GM12872 (cell line): Measurements from ENCODE around the gene MUC21.

ENCODE experiments used
- CTCF ChIP-seq: IDR thresholded peaks from 3 replicates; pipeline ENCODE4 v1.5.1; 2011; ENCODE audit warnings: low read depth, mild to moderate bottlenecking, low read length, moderate library complexity; ENCODE audit not compliant: insufficient read depth

The MUC21 gene

DNA sequence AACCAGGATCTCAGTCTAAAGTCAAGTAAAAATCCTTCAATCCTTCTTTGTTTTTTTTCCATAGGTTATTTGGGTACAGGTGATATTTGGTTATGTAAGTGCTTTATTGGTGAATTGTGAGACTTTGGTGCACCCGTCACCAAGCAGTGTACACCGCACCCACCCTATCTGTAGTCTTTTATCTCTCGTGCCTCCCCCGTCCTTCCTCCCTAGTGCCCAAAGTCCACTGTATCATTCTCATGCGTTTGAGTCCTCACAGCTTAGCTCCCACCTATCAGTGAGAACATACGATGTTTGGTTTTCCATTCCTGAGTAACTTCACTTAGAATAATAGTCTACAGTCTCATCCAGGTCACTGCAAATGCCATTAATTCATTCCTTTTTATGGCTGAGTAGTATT is 27.6 kb downstream of the MUC21 start:
- TF ChIP-seq CTCF, result no peak

DNA sequence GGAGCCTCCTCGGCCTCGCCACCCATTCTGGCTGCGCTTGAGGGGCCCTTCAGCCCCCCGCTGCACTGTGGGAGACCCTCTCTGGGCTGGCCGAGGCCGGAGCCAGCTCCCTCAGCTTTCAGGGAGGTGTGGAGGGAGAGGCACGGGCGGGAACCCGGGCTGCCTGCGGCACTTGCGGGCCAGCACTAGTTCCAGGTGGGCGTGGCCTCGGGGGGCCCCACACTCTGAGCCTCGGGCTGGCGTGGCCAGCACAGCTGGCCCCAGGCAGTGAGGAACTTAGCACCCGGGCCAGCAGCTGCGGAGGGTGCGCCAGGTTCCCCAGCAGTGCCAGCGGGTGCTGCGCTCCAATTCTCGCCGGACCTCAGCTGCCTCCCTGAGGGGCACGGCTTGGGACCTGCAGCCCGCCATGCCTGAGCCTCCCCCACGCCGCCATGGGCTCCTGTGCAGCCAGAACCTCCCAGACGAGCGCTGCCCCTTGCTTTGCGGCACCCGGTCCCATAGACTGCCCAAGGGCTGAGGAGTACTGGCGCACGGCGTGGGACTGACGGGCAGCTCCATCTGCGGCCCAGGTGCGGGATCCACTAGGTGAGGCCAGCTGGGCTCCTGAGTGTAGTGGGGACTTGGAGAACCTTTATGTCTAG is 33.3 kb downstream of the MUC21 start:
- TF ChIP-seq CTCF, result no peak

GRCh38 chr6:31020057-31020456 is 36.5 kb downstream of the MUC21 start:
- no peak for TF ChIP-seq CTCF

DNA sequence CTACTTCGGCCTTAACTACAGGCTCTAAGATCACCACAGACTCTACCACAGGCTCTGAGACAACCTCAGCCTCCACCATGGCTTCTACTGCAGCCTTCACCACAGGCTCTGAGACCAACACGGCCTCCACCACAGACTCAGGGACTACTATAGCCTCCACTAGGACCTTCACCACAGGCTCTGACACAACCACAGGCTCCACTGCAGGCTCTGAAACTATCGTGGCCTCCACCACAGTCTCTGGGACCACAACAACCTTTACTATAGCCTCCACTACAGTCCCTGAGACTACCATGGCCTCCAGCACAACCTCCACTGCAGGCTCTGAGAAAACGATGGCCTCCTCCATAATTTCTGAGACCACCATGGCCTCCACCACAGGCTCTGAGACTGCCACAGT is 42.1 kb downstream of the MUC21 start:
- TF ChIP-seq CTCF, result no peak

GRCh38 chr6:31031095-31031494 is 47.6 kb downstream of the MUC21 start:
- no peak for TF ChIP-seq CTCF

GRCh38 chr6:31033075-31033474 is 49.6 kb downstream of the MUC21 start:
- TF ChIP-seq CTCF, result no peak

GRCh38 chr6:31035862-31036497 is 52.5 kb downstream of the MUC21 start:
- no peak for TF ChIP-seq CTCF
